SHP77 (cell line): ENCODE results near the gene VAT1L.

Experiments used
- DNase-seq, 2 experiments: peaks; one replicate each; lab custom pipeline; 2025; lab: John Stamatoyannopoulos, UW

Gene VAT1L, protein sequence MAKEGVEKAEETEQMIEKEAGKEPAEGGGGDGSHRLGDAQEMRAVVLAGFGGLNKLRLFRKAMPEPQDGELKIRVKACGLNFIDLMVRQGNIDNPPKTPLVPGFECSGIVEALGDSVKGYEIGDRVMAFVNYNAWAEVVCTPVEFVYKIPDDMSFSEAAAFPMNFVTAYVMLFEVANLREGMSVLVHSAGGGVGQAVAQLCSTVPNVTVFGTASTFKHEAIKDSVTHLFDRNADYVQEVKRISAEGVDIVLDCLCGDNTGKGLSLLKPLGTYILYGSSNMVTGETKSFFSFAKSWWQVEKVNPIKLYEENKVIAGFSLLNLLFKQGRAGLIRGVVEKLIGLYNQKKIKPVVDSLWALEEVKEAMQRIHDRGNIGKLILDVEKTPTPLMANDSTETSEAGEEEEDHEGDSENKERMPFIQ

DNA sequence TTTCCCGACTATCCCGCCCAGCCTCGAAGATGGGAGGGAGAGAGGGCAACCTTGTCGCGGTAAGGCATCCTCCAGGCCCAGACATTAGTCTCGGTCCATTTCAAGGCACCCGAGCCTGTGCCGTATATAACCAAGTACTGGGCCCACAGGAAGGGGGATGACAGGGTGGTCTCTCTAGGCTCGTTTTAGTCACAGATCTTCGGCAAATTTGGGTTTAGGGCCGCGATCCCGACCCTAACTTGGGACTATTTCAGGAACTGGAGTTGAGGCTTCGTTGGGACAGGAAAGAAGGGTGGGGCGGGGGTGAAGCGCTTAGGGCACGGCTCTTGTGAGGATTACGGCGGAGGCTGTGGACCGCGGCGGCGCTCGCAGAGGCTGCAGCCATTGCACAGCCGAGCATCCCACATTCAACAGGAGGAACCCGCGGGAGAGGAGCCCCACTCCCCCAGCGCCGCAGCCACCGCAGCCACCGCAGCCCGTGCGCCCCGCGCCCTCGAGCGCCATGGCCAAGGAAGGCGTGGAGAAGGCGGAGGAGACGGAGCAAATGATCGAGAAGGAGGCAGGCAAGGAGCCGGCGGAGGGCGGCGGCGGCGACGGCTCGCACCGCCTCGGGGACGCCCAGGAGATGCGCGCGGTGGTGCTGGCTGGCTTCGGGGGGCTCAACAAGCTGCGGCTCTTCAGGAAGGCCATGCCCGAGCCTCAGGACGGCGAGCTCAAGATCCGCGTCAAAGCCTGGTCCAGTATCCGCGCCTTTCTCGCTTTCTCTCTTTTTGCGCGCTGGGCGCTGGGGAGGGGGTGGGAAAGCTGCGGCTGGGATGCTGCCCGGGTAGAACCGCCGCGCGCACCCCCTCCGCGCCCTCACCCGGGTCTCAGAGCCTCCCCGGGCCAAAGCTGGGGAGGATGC lies at the start of gene VAT1L:
TSS of gene VAT1L (plus strand) at position 384 of the 904 bp plus-strand sequence. CDS start at position 503, 119 bp downstream.
- DNase-seq = no peak

DNA sequence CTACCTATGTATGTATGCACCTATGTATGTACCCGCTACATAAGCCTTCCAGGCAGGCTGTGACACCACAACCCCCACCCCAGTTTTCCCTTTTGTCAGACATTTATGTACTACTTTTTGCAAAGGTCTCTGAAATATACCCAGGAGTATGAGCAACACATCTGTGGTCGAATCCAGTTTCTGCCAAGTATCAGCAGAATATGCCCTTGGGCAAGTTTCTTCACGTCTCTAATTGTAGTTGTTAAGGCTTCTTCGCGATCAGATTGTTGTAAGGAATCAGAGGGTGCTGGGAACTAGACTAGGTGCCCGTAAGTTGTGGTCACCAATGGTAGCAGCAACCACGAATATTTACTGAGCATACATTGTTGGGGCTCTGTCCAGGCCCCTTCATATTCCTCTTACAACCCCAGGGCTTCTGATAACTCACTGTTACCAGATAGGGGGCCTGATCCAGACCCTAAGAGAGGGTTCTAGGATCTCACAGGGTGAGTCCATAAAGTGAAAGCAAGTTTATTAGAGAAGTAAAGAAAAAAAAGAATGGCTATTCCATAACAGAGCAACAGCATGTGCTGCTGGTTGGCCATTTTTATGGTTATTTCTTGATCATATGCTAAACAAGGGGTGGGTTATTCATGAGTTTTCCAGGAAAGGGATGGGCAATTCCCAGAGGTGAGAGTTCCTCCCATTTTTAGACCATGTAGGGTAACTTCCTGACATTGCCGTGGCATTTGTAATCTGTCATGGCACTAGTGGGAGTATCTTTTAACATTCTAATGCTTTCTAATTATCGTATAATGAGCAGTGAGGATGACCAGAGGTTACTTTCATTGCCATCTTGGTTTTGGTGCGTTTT lies 49.4 kb upstream of the VAT1L start:
- DNase-seq = no peak

DNA sequence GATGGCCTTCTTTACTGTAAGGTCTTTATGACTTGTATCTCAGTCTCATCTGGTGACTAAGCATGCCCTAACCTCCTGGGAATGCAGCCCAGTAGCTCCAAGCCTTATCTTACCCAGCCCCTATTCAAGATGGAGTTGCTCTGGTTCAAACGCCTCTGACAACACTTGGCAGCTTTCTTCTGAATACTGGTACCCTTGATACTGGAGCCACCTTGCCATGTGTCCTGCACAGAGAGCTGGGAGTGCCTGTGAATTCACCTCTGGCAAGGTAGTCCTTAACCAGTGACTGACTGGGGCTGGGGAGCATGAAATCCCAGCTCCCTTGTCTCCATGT lies 48.8 kb upstream of the VAT1L start:
- DNase-seq = no peak

DNA sequence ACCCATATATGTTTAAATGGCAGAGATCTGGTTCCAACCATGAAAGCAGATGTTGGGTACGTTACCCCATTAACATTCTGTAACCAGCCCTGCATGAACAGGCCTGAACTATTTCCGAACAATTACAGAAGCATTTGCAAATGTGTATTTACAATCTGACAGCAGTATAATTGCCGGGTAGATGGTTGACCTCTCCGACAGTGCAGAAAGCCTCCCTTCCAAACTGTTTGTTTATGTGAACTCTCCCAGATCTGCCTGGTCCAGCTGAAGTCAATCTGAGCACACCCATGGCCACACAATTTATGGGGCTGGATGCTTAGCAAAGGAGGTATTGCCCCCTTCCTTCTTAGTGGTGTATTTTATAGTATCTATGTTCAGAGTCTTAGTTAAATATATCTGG lies 44.2 kb upstream of the VAT1L start:
- DNase-seq = no peak

DNA sequence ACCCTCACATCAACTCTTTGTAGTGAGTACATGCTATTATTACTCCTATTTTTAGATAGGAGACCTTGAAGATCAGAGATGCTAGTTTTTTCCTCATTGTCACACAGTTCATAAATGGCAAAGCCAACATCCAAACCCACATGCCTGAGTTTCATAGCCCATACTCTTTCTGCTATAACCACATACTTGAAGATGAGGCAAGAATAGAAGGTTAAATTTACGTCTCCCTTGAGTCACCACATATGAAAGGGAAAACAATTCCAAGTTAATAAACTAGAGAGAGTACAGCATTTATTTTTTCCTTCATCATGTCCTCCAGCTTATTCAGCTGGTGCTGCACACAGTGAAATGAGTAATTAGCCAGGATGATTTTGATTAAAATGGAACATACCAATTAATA lies 42.4 kb upstream of the VAT1L start:
- DNase-seq = no peak

DNA sequence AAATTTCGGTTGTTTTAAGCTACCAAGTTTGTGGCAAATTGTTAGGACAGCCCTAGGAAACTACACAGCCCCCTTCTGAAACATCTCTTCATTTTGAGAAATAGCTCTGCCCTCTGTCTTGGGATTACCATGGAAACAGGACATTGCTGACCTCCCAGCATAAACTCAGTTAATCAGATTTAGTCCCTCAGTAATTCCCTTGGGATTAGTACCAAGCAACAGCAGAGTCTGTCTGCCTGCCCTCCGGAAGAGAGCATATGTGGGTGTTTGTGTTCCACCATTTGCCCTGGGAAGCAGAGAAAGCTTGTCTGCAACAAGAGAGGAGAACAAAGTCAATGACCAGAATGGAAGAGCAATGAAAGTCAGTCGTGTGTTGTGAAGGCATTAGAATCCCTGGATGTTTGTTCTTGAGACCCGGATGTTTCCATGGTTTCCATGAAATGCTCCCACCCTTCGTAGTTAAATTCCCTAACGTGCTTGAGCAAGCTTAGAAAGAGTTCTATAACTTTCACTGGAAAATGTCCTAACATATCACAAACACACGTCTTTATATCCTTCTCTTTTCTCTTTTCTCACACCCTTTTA lies 39.9 kb upstream of the VAT1L start:
- no peak for DNase-seq

DNA sequence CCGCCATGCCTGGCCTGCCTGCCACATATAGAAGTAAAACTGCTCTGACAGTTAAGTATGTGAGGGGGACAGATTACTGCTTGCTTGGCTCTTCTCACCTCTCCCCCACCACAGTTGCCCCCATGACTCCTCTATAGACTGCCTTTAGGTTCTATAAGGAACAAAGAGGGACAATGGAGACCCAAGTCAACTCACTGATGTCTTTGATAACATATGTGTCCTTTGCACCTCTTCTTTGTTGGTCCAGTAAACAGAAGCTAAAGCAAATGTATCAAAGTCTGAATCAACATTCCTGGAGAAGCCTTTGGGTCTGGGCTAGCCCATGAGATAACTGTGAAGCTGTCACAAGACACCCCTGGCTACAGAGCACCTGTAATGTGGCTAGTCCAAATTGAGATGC lies 38.9 kb upstream of the VAT1L start:
- no peak for DNase-seq

DNA sequence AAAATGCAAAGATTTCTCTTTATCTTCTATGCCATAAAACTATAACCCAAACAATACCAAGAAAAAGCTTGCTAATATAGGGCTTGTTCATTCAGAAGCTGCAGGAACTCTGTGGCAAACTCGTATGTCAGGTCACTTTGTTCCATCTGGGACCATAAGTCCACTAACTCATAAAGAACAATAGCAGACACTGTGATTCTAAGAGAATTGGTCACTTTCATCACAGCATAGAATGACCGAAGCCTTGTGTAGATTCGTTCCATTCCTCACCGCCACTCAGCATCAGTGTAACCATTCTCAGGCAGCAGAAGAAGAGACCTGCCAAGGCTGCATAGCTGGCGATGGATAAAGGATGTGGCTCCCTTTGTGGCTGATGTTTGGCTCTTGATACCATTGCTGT lies 30.3 kb upstream of the VAT1L start:
- no peak for DNase-seq

DNA sequence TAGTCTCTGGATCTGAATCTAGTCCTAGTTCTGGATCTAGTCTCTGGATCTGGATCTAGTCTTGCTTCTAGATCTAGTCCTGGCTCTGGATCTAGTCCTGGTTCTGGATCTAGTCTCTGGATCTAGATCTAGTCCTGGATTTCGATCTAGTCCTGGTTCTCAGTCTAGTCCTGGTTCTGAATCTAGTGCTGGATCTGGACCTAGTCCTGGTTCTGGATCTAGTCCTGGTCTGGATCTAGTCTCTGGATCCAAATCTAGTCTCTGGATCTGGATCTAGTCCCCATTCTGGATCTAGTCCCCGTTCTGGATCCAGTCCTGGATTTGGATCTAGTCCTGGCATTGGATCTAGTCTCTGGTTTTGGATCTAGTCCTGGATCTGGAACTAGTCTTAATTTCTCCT lies 29.9 kb upstream of the VAT1L start:
- DNase-seq = no peak

DNA sequence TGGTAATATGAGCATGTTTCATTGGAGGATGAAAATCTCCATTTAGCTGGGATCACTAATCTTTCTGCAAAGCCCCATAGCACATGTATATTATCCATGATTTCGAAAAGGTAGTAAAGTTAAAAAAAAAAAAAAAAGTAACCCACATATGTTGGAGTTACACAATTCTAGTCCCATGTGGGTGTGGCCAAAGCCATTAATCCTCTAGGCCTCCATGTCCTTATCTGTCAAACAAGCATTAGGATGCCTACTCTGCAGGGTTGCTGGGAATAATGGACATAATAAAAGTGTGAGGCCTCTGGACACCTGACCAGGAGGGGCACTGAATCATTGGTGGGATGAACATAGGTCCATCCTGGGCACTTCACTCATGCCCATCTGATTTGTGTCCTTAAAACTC lies 29.2 kb upstream of the VAT1L start:
- no peak for DNase-seq

DNA sequence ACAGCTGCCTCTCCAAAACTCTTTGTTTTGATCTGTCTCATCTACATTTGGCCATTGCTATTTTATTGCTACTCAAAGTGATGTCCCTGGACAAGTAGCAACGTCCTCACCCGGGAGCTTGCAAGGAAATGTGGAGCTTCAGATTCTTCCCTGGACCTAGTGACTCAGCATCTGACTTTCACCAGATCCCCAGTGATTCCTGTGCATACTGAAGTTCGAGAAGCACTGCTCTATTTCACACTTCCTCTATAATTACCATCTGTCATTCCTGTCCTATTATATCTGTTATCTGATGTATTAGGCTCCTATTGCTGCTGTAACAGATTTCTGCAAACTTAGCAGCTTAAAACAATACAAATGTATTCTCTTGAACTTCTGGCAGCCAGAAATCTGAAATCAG lies 28.5 kb upstream of the VAT1L start:
- DNase-seq = no peak

DNA sequence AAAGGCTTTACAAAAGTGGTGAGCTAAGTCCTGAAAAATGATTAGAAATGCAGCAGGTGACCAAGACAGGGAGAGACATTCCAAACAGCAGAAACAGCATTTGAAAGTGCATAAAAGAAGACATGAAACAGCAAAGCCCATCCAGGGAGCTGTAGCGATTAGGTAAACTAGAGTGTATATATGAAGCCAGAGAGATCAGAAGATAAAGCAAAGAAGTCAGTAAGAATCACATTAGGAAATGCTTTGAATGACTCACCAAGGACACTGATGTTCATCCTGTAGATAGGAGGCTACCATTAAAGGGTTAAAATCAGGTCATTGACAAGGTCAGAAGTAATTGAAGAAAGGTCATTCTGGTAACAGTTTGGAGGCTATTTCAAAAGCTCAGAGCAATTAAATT lies 27.6 kb upstream of the VAT1L start:
- DNase-seq = no peak

DNA sequence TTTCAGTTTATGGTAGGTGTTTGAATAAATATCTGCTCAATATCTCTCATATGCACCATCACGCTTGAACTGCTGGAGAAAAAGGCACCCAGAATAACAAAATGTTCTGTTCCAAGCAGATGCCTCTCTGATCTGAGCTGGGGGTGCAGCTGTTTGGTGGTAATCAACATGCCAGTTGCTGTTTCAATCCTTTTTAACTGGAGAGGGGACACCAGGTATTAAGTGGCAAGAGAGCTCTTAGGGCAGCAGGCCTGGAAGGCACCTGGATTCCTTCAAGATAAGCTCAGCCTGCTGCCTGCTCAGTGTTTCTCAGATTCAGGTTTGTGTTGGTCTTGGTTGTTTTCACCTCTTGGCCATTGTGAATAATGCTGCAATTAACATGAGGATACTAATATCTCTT lies 27.2 kb upstream of the VAT1L start:
- no peak for DNase-seq

DNA sequence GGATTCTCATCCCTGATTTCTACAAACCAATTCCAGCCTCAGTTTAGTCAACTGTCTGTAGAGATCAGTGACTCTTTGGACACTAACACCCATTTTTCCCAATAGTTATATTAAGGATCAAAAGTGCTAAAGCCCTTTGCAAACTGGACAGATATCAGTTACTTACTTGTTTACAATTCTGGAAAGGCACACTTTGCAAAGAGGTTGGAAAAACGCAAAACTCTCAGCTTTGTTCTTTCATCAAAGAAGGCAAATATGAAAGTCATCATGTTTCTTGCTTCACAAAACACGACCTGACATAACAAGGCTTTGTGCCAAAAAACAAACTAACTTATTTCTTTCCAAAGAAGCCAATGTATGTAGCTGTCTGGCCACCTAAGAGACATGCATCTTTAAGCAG lies 26.1 kb upstream of the VAT1L start:
- no peak for DNase-seq

DNA sequence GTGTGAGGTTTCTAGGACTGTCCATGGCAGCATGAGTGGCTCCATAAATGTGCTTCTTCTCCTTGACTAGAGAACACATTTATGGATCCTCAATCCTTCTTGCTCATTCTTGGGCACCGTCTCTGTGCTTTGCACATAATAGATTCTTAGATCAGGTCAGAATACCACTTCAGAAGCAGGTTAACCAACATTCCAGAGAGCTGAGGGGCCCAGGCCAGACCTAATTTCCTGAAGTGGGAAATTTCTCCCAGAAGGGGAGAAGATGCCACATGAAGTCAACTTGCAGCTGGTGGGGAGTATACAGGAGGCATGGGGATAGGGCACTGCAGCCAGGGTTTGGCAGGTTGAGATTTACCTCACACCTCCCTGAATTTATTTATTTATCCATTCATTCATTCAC lies 24.4 kb upstream of the VAT1L start:
- no peak for DNase-seq

DNA sequence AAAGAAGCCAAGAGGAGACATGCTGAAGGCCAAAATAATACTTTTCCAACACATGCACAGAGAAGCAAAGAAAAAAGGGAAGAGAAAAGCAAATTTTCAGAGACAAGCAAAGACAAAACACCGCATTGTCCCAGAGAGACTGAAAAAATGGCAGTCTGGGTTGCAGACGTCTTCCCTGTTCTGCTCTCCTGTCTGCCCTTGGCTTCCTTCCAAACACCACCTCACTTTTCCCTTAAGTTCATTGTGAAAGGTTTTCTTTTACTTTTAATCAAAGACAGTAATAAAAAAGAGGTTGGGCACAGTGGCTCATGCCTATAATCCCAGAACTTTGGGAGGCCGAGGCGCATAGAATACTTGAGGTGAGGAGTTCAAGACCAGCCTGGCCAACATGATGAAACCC lies 21.2 kb upstream of the VAT1L start:
- no peak for DNase-seq

DNA sequence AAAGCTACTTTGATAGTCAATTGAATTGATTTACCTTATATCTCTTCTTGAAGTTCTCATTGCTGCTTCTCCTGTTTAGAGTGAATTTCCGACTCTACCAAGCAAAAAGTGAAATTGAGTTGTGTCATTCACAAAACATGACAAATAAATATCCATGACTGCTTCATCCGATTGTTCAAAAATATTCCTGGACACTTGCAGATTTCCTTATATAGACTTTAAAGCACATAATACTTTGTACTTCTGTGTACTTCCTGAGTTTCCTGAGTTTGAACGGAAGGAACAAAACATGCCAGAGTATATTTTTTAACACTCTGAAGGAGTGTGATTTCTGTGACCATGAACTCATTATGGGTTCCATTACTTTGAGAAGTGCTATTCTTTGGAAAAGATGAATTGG lies 20.5 kb upstream of the VAT1L start:
- no peak for DNase-seq

DNA sequence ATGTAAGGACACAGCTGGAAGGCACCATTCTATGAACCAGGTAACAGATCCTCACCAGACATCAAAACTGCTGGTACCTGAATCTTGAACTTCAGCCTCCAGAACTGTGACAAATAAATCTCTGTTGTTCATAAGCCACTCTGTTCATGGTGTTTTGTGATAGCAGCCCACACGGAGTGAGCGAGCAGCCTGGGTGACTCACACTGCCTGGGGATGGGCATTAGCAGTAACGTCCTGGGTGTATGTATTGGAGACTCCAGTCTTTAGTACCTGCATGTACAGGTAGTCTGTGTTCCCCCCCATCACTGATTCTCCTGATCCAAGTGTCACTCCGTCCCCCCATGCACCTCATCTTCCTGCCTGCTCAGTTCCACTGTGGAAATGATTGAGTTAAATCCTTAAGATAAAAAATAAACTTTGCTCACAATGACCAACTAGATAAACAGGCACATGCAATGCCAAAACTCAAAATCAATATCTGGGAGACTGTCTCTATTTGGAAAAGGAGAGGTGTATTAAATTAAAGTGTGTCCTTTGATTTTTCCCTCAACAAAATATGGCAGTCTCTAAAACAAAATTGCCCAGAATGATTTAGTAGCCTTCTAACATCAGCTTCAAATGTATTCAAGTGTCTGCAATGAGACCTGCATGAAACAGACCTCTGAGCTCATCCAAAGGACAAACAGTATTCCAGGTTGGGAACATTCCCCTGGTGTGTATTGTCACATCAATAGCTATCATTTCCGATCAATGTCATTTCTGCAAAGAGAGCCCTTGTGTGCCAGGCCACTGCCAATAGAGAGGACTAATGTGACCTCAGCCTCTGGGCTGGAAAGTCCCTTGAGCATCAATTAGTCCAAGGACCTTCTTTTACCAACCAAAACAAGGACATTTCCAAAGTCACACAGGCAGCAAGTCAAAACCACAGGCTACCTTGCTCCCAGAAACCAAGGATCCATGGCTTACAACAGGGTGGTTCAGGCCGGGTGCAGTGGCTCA lies 12.2 kb upstream of the VAT1L start:
- DNase-seq = no peak

DNA sequence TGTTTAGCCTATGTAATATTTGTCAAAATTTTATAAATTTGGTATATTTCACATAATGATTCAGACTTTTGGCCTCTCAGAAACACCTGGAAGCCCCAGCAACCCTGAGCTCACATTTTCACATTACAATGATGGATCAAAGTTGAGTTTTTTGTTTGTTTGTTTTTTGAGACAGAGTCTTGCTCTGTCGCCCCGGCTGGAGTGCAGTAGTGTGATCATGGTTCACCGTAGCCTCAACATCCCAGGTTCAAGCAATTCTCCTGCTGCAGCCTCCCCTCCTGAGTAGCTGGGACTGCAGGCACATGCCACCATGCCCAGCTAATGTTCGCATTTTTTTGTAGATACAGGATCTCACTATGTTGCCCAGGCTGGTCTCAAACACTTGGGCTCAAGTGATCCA lies 10.6 kb upstream of the VAT1L start:
- no peak for DNase-seq

DNA sequence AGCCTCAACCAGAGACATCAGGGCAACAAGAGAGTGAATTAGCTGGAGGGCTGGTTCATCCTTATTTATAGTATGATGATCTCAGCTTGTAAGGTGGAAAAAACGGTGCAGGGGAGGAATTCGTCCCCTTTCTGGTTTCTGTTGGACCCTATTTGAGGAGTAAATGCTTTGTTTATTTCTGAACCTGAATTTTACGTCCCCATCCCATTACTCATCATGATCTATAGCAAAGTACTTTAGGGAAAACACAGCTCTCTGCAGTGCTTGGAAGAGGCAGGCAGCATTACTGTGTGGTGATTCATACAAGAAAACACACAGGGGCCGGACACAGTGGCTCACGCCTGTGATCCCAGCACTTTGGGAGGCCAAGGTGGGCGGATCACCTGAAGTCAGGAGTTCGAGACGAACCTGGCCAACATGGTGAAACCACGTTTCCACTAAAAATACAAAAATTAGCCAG lies 8.0 kb upstream of the VAT1L start:
- no peak for DNase-seq

DNA sequence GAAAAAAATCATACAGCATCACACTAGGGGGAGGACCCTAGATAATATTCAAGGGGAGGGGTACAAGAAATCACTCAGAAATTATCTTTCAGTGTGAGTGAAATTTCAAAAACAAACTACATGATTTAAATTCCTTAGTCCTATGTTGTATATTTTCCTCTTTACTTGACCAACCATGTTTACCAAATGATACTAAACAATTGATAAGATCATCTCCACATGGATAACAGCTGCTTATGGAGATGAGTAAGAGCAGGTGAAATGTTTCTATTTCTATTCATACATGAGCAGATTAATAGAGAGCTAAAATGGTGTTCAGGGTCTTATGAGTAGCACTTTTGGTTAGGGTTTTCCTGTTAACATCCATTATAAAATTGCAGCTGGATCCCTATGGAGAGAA lies 7.3 kb upstream of the VAT1L start:
- no peak for DNase-seq
